H9 (cell line): ENCODE results near the gene CBX8. TPM values are rescaled to one million over a fixed set of nuclear protein-coding genes. Genes with fewer than 3 reads are reported as not detected.

ENCODE experiments used
- DNase-seq: peaks from one replicate; pipeline ENCODE4 v3.0.0-alpha.2; 2017
- H2AFZ ChIP-seq: one replicate; pipeline ENCODE4 v1.6.1; 2013; ENCODE audit warnings: mild to moderate bottlenecking, low read length, control low read depth, moderate library complexity
- H2AK5ac ChIP-seq: 2 replicates; pipeline ENCODE4 v1.6.1; 2013; ENCODE audit warnings: low read length, control low read depth, mixed read lengths; ENCODE audit not compliant: insufficient read length
- H2BK120ac ChIP-seq: one replicate; pipeline ENCODE4 v1.6.1; 2013; ENCODE audit warnings: low read depth, mild to moderate bottlenecking, low read length, control low read depth, inconsistent platforms; ENCODE audit not compliant: poor library complexity, severe bottlenecking
- H2BK12ac ChIP-seq: 2 replicates; pipeline ENCODE4 v1.6.1; 2013; ENCODE audit warnings: low read length, control low read depth, mixed read lengths, low read depth; ENCODE audit not compliant: insufficient read length
- H2BK15ac ChIP-seq: 2 replicates; pipeline ENCODE4 v1.6.1; 2013; ENCODE audit warnings: low read depth, low read length, control low read depth
- H2BK20ac ChIP-seq: one replicate; pipeline ENCODE4 v1.6.1; 2013; ENCODE audit warnings: low read depth, mild to moderate bottlenecking, low read length, control low read depth, inconsistent platforms; ENCODE audit not compliant: poor library complexity, severe bottlenecking
- H2BK5ac ChIP-seq: 2 replicates; pipeline ENCODE4 v1.6.1; 2013; ENCODE audit warnings: low read length, control low read depth, mixed read lengths; ENCODE audit not compliant: insufficient read length
- H3K14ac ChIP-seq: 2 replicates; pipeline ENCODE4 v1.6.1; 2013; ENCODE audit warnings: low read length, control low read depth; ENCODE audit not compliant: insufficient read depth
- H3K18ac ChIP-seq: 2 replicates; pipeline ENCODE4 v1.6.1; 2013; ENCODE audit warnings: low read depth, mild to moderate bottlenecking, mixed read lengths, low read length, control low read depth; ENCODE audit not compliant: insufficient read length
- H3K23ac ChIP-seq: 2 replicates; pipeline ENCODE4 v1.6.1; 2013; ENCODE audit warnings: low read length, control low read depth, mixed read lengths, low read depth; ENCODE audit not compliant: insufficient read length
- H3K23me2 ChIP-seq: 2 replicates; pipeline ENCODE4 v1.6.1; 2013; ENCODE audit warnings: low read depth, mild to moderate bottlenecking, mixed read lengths, low read length, control low read depth; ENCODE audit not compliant: insufficient read length, poor library complexity, severe bottlenecking
- H3K27ac ChIP-seq: 2 replicates; pipeline ENCODE4 v1.5.1; 2013; ENCODE audit warnings: low read length, control low read depth, mixed read lengths, low read depth; ENCODE audit not compliant: insufficient read length
- H3K27me3 ChIP-seq: 2 replicates; pipeline ENCODE4 v1.6.1; 2013; ENCODE audit warnings: low read length, control low read depth, inconsistent platforms; ENCODE audit not compliant: insufficient read depth
- H3K4ac ChIP-seq: 2 replicates; pipeline ENCODE4 v1.6.1; 2013; ENCODE audit warnings: low read depth, mild to moderate bottlenecking, control low read depth, inconsistent platforms, low read length, moderate library complexity
- H3K4me1 ChIP-seq: 2 replicates; pipeline ENCODE4 v1.6.1; 2013; ENCODE audit warnings: low read length, control low read depth, inconsistent platforms; ENCODE audit not compliant: insufficient read depth
- H3K4me2 ChIP-seq: 2 replicates; pipeline ENCODE4 v1.6.1; 2013; ENCODE audit warnings: low read length, control low read depth, mixed read lengths; ENCODE audit not compliant: insufficient read length, insufficient read depth
- H3K56ac ChIP-seq: 2 replicates; pipeline ENCODE4 v1.6.1; 2013; ENCODE audit warnings: low read depth, mild to moderate bottlenecking, mixed read lengths, low read length, control low read depth; ENCODE audit not compliant: insufficient read length
- H3K79me1 ChIP-seq: 2 replicates; pipeline ENCODE4 v1.6.1; 2013; ENCODE audit warnings: low read depth, mild to moderate bottlenecking, moderate library complexity, low read length, control low read depth, inconsistent platforms; ENCODE audit not compliant: insufficient read depth, poor library complexity, severe bottlenecking
- H3K79me2 ChIP-seq: 2 replicates; pipeline ENCODE4 v1.6.1; 2013; ENCODE audit warnings: low read length, control low read depth, inconsistent platforms; ENCODE audit not compliant: insufficient read depth
- H3K9ac ChIP-seq: 2 replicates; pipeline ENCODE4 v1.6.1; 2013; ENCODE audit warnings: low read length, control low read depth, mixed read lengths; ENCODE audit not compliant: insufficient read length; ENCODE audit errors: extremely low read depth
- H3K9me3 ChIP-seq: one replicate; pipeline ENCODE4 v1.6.1; 2013; ENCODE audit warnings: low read depth, low read length, inconsistent platforms; ENCODE audit not compliant: control insufficient read depth
- H3T11ph ChIP-seq: one replicate; pipeline ENCODE4 v1.6.1; 2013; ENCODE audit warnings: mild to moderate bottlenecking, low read length, control low read depth, inconsistent platforms
- H4K20me1 ChIP-seq: one replicate; pipeline ENCODE4 v1.6.1; 2013; ENCODE audit not compliant: control insufficient read depth, insufficient read length, insufficient read depth
- H4K5ac ChIP-seq: 2 replicates; pipeline ENCODE4 v1.6.1; 2013; ENCODE audit warnings: low read depth, mild to moderate bottlenecking, mixed read lengths, low read length, control low read depth; ENCODE audit not compliant: insufficient read length
- H4K8ac ChIP-seq: replicated peaks from 2 replicates; pipeline ENCODE4 v1.6.1; 2013; ENCODE audit warnings: low read length, control low read depth, mixed read lengths, low read depth; ENCODE audit not compliant: insufficient read length
- H4K91ac ChIP-seq: 2 replicates; pipeline ENCODE4 v1.6.1; 2013; ENCODE audit warnings: low read depth, mild to moderate bottlenecking, moderate library complexity, mixed read lengths, low read length, control low read depth; ENCODE audit not compliant: insufficient read length
- H3K27ac Mint-ChIP-seq, 3 experiments: 2 replicates in 2 of 3; 3 replicates in 1 of 3; pipeline ENCODE4 v1.8.0; 2020 to 2021; ENCODE audit warnings: mixed read lengths in 3 of 3, mild to moderate bottlenecking in 1 of 3, moderate library complexity in 1 of 3
- H3K27me3 Mint-ChIP-seq: 2 replicates; pipeline ENCODE4 v1.8.0; 2021; ENCODE audit warnings: low read depth, mild to moderate bottlenecking, moderate library complexity, mixed read lengths
- H3K36me3 Mint-ChIP-seq, 3 experiments: 2 replicates in 2 of 3; 3 replicates in 1 of 3; pipeline ENCODE4 v1.8.0; 2020 to 2021; ENCODE audit warnings: low read depth in 3 of 3, mixed read lengths in 3 of 3; ENCODE audit not compliant: insufficient read depth in 1 of 3
- H3K4me1 Mint-ChIP-seq, 2 experiments: 2 replicates each; pipeline ENCODE4 v1.8.0; 2020; ENCODE audit warnings: mixed read lengths in 2 of 2
- H3K4me3 Mint-ChIP-seq, 2 experiments: 2 replicates in 1 of 2; 3 replicates in 1 of 2; pipeline ENCODE4 v1.8.0; 2020 to 2021; ENCODE audit warnings: mild to moderate bottlenecking in 2 of 2, mixed read lengths in 2 of 2, moderate library complexity in 1 of 2
- H3K9me3 Mint-ChIP-seq, 2 experiments: 2 replicates in 1 of 2; 3 replicates in 1 of 2; pipeline ENCODE4 v1.8.0; 2020; ENCODE audit warnings: mild to moderate bottlenecking in 2 of 2, mixed read lengths in 2 of 2, moderate library complexity in 1 of 2
- WGBS: extraction: QIAGEN DNeasy Blood & Tissue Kit; methylation state at CpG from one replicate; pipeline ENCODE4 v1.1.7; 2013; ENCODE audit warnings: missing lambda C conversion rate, low lambda C conversion rate, mixed read lengths; ENCODE audit not compliant: insufficient read length; ENCODE audit errors: extremely low coverage; 5-methylcytosine and 5-hydroxymethylcytosine counted together
- total RNA-seq: library from RNA; stranded (reverse); gene quantifications from 2 replicates; pipeline ENCODE4 v1.2.1, GENCODE V29; 2021
- TF ChIP-seq, protein P1 (sequence below): fragments of 200-600 bp; sonication (generic); conservative IDR thresholded peaks from 3 replicates; pipeline ENCODE4 v1.8.0; 2021; ENCODE audit warnings: antibody characterized with exemption, mild to moderate bottlenecking

CBX8 gene
- total RNA-seq, 1 experiment from 2014 or later, result 1.2 TPM

GRCh38 chr17:79811868-79812352, 15.0 kb upstream of the CBX8 start:
- Histone ChIP-seq H3K27me3 (peaks cover 81% of the 10 kb centered on the region), H2BK15ac (no peak overlapping the region), H3K79me2 (no peaks in the 10 kb centered on the region), H3K23me2 (peaks cover 5% of the 10 kb centered on the region), H3K14ac (no peak overlapping the region), H3K23ac (no peak overlapping the region), H2BK120ac (peak overlapping the region; percentile 40), H2BK20ac (no peak overlapping the region), H2AK5ac (no peak overlapping the region), H3K9me3 (no peaks in the 10 kb centered on the region), H4K20me1 (no peaks in the 10 kb centered on the region), H3K79me1 (no peaks in the 10 kb centered on the region), H3K27ac (no peak overlapping the region), H2BK5ac (no peak overlapping the region), H3T11ph (no peak overlapping the region), H3K9ac (no peak overlapping the region), H3K4me2 (peak overlapping the region; percentile 50), H4K8ac (no peak overlapping the region), H3K18ac (peak overlapping the region; percentile 80), H4K91ac (no peak overlapping the region), H2AFZ (no peak overlapping the region), H3K4me1 (no peaks in the 10 kb centered on the region), H3K4ac (no peak overlapping the region), H3K56ac (no peak overlapping the region), H4K5ac (no peak overlapping the region), H2BK12ac (no peak overlapping the region)
- DNase-seq, result peak; percentile 67
- Mint-ChIP-seq H3K36me3 (no peaks in the 10 kb centered on the region; a peak in 1 of 7 replicates), H3K4me1 (peaks cover 34 to 43% of the 10 kb centered on the region in 2 experiments), H3K4me3 (peak overlapping the region; percentile 39 to 75), H3K9me3 (peaks cover 5 to 11% of the 10 kb centered on the region in 2 experiments; a peak in 3 of 5 replicates), H3K27ac (no peak overlapping the region), H3K27me3 (peaks cover 91% of the 10 kb centered on the region)
- TF ChIP-seq, protein P1, sequence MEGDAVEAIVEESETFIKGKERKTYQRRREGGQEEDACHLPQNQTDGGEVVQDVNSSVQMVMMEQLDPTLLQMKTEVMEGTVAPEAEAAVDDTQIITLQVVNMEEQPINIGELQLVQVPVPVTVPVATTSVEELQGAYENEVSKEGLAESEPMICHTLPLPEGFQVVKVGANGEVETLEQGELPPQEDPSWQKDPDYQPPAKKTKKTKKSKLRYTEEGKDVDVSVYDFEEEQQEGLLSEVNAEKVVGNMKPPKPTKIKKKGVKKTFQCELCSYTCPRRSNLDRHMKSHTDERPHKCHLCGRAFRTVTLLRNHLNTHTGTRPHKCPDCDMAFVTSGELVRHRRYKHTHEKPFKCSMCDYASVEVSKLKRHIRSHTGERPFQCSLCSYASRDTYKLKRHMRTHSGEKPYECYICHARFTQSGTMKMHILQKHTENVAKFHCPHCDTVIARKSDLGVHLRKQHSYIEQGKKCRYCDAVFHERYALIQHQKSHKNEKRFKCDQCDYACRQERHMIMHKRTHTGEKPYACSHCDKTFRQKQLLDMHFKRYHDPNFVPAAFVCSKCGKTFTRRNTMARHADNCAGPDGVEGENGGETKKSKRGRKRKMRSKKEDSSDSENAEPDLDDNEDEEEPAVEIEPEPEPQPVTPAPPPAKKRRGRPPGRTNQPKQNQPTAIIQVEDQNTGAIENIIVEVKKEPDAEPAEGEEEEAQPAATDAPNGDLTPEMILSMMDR, result no peak
- WGBS, result no CpG with 5 or more reads among the region's 20 CpGs
